B cell (primary cell): ENCODE results near the gene SH3BGRL3.

ENCODE experiments used
- CTCF ChIP-seq: fragments of 200-600 bp; IDR thresholded peaks from one replicate; pipeline ENCODE4 v1.8.0; 2022; ENCODE audit warnings: antibody characterized with exemption, mild to moderate bottlenecking
- EZH2 ChIP-seq: IDR thresholded peaks from 2 replicates; pipeline ENCODE4 v1.6.1; 2012; ENCODE audit warnings: borderline replicate concordance, low read depth, mild to moderate bottlenecking, moderate library complexity, low read length; ENCODE audit not compliant: insufficient read depth, poor library complexity, severe bottlenecking

- TF ChIP-seq CTCF, result no peak
- TF ChIP-seq EZH2, result no peak
Measured at GRCh38 chr1:26320896-26321295, 41.0 kb downstream of the SH3BGRL3 start.
